ENCODE data around the gene USP11.

USP11 gene

DNA sequence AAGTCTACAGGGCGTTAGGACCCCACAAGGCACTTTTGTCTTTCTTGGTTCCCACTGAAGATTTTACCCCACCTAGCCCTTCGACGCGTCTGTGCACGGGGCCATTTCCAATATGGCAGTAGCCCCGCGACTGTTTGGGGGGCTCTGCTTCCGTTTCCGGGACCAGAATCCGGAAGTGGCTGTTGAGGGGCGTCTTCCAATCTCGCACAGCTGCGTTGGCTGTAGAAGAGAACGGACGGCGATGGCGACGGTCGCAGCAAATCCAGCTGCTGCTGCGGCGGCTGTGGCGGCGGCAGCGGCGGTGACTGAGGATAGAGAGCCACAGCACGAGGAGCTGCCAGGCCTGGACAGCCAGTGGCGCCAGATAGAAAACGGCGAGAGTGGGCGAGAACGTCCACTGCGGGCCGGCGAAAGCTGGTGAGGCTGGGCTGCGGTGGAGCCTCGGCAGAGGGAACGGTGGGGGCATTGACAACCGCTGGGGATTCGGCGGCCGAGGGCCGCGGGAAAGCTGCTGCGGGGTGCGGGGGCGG lies at the start of gene USP11:
Gene USP11, plus strand, starts transcription at position 207 of the 530 bp plus-strand sequence. Its CDS starts 35 bp downstream, at position 242.
- no peak for TF ChIP-seq GATA3 (IDR thresholded peaks at IDR 0.05; ENCODE audit: low read depth, low read length)
- no peak for TF ChIP-seq GATA2 (IDR thresholded peaks at IDR 0.05; ENCODE audit: low read depth, low read length)

DNA sequence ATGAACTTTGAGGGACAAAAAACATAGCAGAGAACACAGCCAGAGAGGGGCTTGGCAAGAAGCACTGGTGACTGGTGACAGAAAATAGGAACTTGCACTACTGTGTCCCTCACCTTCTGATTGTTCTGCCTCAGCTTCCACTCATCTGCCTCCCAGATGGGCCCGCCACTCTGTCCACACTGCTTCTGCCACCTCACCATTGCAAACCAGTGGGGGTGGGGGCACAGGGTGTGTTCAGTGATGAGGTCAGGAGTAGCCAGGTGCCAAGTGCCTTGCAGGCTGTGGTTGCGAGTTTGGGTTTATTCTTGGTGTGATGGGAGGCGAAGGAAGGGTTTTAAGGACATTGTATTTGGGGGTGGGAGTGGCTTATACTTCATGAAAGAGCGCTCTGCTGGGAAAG lies 48.3 kb upstream of the USP11 start:
- TF ChIP-seq GATA2 (IDR thresholded peaks at IDR 0.05; ENCODE audit: low read depth, low read length) (no peak), GATA3 (IDR thresholded peaks at IDR 0.05; ENCODE audit: low read depth, low read length) (no peak)

DNA sequence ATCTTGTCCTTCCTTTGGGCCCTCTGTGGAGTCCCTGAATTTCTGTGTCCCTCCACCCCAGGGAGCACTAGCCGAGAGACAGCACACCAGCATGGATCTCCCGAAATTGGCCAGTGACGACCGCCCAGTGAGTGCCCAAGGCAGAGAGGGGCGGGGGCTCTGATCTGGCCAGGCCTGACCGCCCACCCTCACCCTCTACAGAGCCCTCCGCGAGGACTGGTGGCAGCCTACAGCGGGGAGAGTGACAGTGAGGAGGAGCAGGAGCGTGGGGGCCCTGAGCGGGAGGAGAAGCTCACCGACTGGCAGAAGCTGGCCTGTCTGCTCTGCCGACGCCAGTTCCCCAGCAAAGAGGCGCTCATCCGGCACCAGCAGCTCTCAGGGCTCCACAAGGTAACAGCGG lies 47.6 kb upstream of the USP11 start:
- TF ChIP-seq GATA2 (IDR thresholded peaks at IDR 0.05; ENCODE audit: low read depth, low read length) (no peak), GATA3 (IDR thresholded peaks at IDR 0.05; ENCODE audit: low read depth, low read length) (no peak)

DNA sequence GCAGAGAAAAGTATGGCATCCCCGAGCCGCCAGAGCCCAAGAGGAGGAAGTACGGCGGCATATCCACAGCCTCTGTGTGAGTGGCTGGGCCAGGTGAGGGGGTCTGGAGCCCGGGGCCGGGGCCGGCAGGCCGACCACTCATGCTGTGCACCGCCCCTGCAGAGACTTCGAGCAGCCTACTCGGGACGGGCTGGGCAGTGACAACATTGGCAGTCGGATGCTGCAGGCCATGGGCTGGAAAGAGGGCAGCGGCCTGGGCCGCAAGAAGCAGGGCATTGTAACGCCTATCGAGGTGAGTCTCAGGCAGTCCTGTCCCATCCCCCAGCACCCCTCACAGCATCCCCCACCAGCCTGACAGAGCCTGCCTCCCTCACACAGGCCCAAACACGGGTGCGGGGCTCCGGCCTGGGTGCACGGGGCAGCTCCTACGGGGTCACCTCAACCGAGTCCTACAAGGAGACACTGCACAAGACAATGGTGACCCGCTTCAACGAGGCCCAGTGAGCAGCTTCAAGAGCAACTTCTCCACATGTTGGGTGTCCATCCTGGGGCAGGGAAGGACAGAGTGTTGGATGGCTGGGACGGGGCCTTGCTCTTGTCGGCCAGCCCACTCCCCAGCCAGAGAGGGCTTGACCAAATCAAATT lies 46.6 kb upstream of the USP11 start:
- TF ChIP-seq GATA3 (IDR thresholded peaks at IDR 0.05; ENCODE audit: low read depth, low read length) (no peak), GATA2 (IDR thresholded peaks at IDR 0.05; ENCODE audit: low read depth, low read length) (no peak)

DNA sequence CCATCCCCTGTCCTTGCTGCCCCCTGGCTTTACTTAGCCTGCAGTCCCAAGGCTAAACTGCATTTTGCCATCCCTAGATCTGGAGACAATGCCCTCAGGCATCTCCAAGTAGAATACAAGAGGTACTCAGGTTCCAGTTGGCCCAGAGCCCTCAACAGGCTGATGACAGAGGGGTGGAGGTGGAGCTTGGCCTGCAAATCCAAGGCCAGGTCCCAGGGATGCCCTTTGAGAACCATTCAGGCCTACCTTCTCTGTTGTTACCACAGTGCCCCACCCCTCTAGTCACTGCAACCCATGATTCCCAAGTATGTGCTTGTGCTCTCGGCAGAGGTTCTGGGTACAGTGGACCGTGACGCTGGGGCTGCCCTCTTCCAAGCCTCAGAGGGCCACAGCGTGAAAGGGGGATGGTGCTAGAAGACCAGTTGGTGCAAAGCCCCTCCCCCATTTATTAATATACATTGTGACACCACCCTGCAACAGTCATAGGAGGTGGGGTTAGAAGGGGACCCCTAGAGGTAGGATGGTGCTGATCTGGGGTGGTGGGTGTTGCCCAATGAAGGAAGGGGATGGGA lies 45.6 kb upstream of the USP11 start:
- no peak for TF ChIP-seq GATA2 (IDR thresholded peaks at IDR 0.05; ENCODE audit: low read depth, low read length)
- TF ChIP-seq GATA3 (IDR thresholded peaks at IDR 0.05; ENCODE audit: low read depth, low read length) = no peak

DNA sequence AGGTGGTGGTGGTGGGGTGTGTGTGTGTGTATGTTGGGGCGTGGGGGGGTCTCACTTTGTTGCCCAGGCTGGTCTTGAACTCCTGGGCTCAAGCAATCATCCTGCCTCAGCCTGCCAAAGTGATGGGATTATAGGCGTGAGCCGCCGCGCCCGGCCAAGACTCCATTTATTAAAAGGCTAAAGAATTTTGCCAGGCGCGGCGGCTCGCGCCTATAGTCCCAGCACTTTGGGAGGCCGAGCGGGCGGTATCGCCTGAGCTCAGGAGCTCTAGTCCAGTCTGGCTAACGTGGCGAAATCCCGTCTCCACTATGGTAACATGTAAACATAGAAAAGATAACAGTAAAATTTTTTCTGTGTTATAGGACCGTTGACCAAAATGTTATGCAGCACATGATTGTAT lies 42.9 kb upstream of the USP11 start:
- TF ChIP-seq GATA2 (IDR thresholded peaks at IDR 0.05; ENCODE audit: low read depth, low read length) = no peak
- no peak for TF ChIP-seq GATA3 (IDR thresholded peaks at IDR 0.05; ENCODE audit: low read depth, low read length)

DNA sequence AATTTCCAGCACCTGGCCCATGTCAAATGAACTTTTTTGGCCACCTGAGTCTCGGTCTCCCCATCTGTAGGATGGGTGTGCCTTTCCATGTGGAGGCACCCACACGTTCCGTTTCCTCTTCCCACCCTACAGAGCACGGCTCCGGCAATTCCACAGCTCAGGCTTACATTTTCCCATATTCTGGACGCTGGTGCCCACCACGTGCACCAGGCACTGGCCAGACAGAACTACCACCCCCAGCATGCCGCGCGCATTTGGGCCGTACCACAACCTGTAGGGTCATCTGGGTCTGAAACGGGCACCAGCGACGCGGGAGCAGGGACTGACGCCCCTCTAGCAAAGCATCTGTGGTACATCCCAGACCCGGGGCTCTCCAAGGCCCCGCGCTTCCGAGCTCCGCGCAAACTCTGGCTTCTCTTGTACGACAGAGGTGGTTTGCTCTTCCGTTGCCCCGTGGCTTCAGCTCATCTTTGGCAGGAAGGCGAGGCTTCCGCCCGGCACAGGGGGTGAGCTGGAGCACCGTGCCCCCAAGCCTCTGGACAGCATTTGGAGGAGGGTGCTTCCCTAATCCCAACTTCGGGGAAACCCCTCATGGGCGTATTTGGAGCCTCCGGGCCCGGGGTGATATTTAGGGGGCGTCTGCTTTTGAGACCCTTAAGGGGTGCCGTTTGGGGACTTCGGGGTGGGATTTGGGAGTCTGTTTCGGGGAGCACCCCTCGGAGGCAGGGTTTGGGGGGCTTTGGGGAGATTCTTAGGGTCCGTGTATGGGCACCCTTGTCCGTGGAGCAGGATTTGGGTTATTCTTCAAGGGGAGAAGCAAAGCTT lies 42.2 kb upstream of the USP11 start:
- TF ChIP-seq GATA2 (IDR thresholded peaks at IDR 0.05; ENCODE audit: low read depth, low read length) (no peak), GATA3 (IDR thresholded peaks at IDR 0.05; ENCODE audit: low read depth, low read length) (no peak)

DNA sequence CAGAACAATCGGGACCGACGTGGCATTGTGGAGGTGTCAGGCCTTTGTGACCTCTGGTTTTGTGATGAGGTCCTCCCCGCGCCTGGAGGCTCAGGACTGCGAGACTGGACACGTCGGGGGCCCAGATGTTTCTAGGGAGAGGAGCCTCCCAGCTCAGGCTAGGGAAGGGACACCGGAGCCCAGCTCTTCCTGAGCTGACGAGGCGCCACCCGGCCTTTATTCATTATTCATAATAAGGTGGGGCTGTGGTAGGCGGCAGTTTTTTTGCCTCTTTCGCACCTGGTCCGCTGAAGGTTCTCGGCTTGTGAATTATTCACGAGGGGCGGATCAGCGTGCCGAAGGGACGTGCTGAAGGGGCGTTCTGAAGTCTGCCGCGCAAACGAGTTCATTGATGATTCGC lies 41.5 kb upstream of the USP11 start:
- TF ChIP-seq GATA2 (IDR thresholded peaks at IDR 0.05; ENCODE audit: low read depth, low read length) = no peak
- TF ChIP-seq GATA3 (IDR thresholded peaks at IDR 0.05; ENCODE audit: low read depth, low read length) = no peak

DNA sequence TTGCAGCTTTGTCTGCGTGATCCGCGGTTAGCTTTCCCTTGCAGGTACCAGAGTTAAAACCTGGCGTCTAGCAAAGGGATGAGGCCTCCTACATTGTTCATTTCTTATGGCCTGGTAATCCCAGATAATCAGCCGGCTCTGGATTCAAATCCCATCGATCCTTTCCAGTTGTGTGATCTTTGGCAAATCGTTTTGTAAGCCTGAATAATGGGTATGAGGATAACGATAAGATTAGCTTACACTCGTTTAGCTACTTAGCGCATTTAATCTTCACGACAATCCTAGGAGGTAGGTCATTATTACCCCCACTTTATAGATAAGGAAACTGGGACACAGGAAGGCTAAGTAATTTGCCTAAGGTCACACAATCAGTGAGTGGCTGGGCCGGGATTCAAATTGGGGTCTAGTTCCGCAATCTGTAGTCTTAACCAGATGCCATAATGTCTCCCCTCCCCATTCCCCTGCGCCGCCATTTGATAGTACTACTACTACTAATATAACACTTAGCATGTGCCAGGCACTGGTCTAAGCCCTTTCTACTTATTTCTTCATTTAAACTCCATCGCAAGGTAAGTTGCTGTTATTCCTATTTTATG lies 40.9 kb upstream of the USP11 start:
- TF ChIP-seq GATA2 (IDR thresholded peaks at IDR 0.05; ENCODE audit: low read depth, low read length) = no peak
- TF ChIP-seq GATA3 (IDR thresholded peaks at IDR 0.05; ENCODE audit: low read depth, low read length) = no peak

DNA sequence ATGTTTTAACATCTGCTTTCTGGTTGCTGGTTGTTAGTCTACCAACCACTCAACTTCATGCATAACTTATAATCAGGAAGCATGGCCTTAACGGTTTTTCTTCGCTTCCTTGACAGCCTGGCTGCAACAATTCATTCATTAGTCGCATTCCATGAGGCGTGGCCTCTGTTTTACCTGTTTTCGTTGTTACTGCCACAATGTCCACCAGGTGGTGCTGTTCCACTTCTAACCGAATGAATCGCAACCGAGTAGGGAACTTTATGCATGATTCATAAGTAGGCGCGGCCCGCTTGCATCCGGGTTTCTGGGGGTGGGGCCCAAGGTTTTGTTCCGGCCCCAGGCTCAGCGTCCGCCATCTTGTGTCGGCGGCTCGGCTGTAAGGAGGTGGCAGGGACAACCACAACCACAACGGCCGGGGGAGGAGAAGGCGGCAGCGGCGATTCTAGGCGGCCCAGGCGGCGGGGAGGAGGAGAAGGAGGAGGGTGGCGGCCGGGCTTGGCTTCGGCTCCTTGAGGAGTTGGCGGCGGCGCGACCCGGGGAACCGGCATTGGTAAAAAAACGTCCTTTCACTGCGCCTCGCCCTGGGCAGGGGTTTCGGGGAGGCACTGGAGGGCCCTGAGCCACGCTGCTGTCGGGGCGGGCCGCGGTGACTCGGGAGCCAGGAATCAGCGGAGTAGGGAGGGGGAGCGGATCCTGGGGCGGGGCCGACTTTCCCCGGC lies 39.2 kb upstream of the USP11 start, which contains the start of gene UBA1:
Gene UBA1, plus strand, starts transcription at position 355 of the 719 bp plus-strand sequence. CDS start 4,974 bp downstream, outside the sequence.
- TF ChIP-seq GATA2 (IDR thresholded peaks at IDR 0.05; ENCODE audit: low read depth, low read length) (no peak), GATA3 (IDR thresholded peaks at IDR 0.05; ENCODE audit: low read depth, low read length) (no peak)

DNA sequence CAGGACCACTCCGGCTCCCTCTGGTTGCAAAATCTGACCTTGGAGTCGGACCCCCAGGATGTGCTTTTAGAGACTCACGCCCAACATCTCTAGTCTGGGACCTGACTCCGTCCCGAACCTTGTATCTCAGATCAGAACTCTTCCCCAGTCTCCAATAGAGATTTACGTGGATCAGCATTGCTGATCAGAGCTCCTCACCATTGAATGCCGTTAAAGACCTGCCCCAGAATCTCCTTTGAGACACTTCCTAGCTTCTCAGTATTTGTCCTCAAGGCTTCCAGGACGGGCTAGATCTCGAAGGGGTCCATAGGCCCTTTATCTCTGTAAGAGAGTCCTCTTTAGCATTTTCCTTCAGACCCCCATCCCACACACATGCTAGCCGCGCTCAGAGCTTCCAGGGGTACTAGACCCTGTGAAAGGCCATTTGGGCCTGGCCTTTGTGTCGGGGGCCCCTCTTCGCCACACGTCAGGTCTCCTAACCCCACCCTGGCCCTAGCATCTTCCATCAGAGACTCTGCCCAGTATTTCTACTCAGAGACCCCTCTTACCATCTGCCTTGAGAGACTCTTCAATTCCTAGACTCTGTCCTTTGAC lies 38.5 kb upstream of the USP11 start:
- TF ChIP-seq GATA2 (IDR thresholded peaks at IDR 0.05; ENCODE audit: low read depth, low read length) (no peak), GATA3 (IDR thresholded peaks at IDR 0.05; ENCODE audit: low read depth, low read length) (no peak)

DNA sequence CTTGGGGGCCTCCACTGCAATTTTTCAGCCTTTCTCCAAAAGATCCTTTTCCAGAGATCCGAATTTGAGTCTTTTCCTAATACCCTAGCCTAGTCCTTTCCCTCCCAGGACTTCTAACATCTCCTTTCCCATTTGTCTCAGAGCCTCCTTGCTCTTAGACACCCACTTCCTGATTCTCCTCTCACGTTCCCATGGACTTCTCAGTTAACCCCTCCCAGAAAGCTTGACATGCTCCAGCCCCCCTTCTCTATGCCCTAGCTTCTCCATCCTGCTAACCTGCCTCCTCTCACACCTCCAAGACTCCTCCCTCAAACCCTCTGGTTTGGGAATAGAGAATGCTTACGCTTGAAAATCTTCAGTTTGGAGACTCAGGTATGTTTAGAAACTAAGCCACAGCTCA lies 36.7 kb upstream of the USP11 start:
- TF ChIP-seq GATA2 (IDR thresholded peaks at IDR 0.05; ENCODE audit: low read depth, low read length) (no peak), GATA3 (IDR thresholded peaks at IDR 0.05; ENCODE audit: low read depth, low read length) (no peak)

DNA sequence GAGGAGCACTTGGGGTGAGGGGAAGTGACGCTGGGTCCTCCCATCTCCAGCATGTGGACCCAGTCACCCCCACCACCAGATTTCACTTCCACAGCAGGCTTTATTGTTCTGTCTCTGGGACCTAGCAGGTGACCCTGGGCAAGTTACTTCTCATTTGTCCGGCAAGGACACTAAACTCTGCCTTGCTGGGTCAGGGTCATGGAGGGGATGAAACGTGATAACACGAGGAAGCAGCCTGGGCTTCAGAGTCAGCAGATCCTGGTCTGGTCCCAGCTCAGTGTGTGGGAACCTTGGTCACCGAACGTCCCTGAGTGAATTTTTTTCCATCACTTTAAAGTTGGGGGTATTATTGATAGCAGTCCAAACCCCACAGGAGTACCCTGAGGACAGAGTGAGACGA lies 35.3 kb upstream of the USP11 start:
- TF ChIP-seq GATA3 (IDR thresholded peaks at IDR 0.05; ENCODE audit: low read depth, low read length) (no peak), GATA2 (IDR thresholded peaks at IDR 0.05; ENCODE audit: low read depth, low read length) (no peak)
